SK-N-SH (cell line): ENCODE results near the gene COL25A1.

Source experiments
- CTCF ChIP-seq: fragments of 200-600 bp; sonication (generic); IDR thresholded peaks from 2 replicates; pipeline ENCODE4 v1.6.1; 2017; ENCODE audit warnings: antibody characterized with exemption, mild to moderate bottlenecking, moderate library complexity
- EP300 ChIP-seq, 2 experiments: IDR thresholded peaks; 2 replicates each; pipeline versions ENCODE4 v1.4.0 to v1.6.1; 2012; ENCODE audit warnings: borderline replicate concordance in 1 of 2, low read depth in 1 of 2, low read length in 1 of 2
- GABPA ChIP-seq: IDR thresholded peaks from 2 replicates; pipeline ENCODE4 v1.4.0; 2012; ENCODE audit warnings: low read depth, mild to moderate bottlenecking
- GATA2 ChIP-seq: sonication (generic); formaldehyde crosslinking; IDR thresholded peaks from 2 replicates; pipeline ENCODE4 v1.5.0; 2020; ENCODE audit warnings: mild to moderate bottlenecking, missing genetic modification reagents
- JUND ChIP-seq: IDR thresholded peaks from 2 replicates; pipeline ENCODE4 v1.4.0; 2012
- NFIC ChIP-seq: IDR thresholded peaks from 2 replicates; pipeline ENCODE4 v1.4.0; 2012; ENCODE audit warnings: borderline replicate concordance
- POLR2AphosphoS5 ChIP-seq: IDR thresholded peaks from 2 replicates; pipeline ENCODE4 v1.6.1; 2012; ENCODE audit warnings: low read depth, low read length
- RAD21 ChIP-seq: IDR thresholded peaks from 2 replicates; pipeline ENCODE4 v1.6.1; 2012; ENCODE audit warnings: mild to moderate bottlenecking, low read length
- TAF1 ChIP-seq: IDR thresholded peaks from 2 replicates; pipeline ENCODE4 v1.6.1; 2012; ENCODE audit warnings: low read depth, mild to moderate bottlenecking, low read length, moderate library complexity, borderline replicate concordance
- TCF12 ChIP-seq: IDR thresholded peaks from 2 replicates; pipeline ENCODE4 v1.4.0; 2012
- TF ChIP-seq, protein P1 (sequence below): fragments of 150-350 bp; IDR thresholded peaks from 2 replicates; pipeline ENCODE4 v1.6.1; 2017; ENCODE audit warnings: antibody characterized with exemption, low read length, low read depth, borderline replicate concordance

DNA sequence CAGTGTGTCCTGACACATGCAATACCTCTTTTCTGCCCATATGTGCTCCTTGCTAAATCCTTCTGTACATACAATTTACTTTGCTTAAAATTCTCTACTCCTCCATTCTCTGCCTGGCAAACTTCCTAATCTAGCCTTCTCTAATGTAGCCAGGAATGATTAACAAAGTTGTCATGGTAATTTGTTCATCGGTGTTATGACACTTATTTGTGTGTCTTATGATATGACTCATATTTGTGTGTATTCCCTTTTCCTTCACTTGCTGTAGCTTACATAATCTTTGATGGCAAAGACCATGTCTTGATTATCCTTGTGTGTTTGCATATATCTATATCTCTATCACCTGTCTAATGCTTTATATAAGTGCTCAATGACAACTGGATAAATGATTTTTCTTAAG, 133.3 kb downstream of the COL25A1 start:
- no peak for TF ChIP-seq NFIC
- TF ChIP-seq POLR2AphosphoS5 = no peak
- TF ChIP-seq CTCF = no peak
- no peak for TF ChIP-seq RAD21
- TF ChIP-seq GATA2 (CRISPR knock-in tag) = no peak
- no peak for TF ChIP-seq GABPA
- TF ChIP-seq, protein P1, sequence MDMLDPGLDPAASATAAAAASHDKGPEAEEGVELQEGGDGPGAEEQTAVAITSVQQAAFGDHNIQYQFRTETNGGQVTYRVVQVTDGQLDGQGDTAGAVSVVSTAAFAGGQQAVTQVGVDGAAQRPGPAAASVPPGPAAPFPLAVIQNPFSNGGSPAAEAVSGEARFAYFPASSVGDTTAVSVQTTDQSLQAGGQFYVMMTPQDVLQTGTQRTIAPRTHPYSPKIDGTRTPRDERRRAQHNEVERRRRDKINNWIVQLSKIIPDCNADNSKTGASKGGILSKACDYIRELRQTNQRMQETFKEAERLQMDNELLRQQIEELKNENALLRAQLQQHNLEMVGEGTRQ = no peak
- TF ChIP-seq TAF1 = no peak
- TF ChIP-seq JUND = no peak
- no peak for TF ChIP-seq TCF12
- TF ChIP-seq EP300 (IDR thresholded peaks at IDR 0.05; ENCODE audit: borderline replicate concordance in 1 of 2, low read depth in 1 of 2, low read length in 1 of 2) = no peak
